GM13976 (cell line): ENCODE data around the gene PDC.
"Not testable (repeated sequence)": the region's sequence is repeated elsewhere in the genome, so short reads cannot be mapped to it uniquely, and the experiment has no call there.

Source experiments
- DNase-seq: peaks from one replicate; pipeline ENCODE4 v3.0.0; 2012; ENCODE audit warnings: low spot score
- CTCF ChIP-seq: IDR thresholded peaks from 2 replicates; pipeline ENCODE4 v1.5.1; 2012; ENCODE audit warnings: borderline replicate concordance, mild to moderate bottlenecking; ENCODE audit not compliant: insufficient read depth; ENCODE audit errors: extremely low read depth, missing control alignments, control extremely low read depth
- in situ Hi-C: fragments of 300-500 bp; cut with MboI; formaldehyde crosslinking; loops from one replicate; pipeline ENCODE4 v1.12.0; 2022; ENCODE audit warnings: low sequenced_read_pairs, mixed read lengths, inconsistent platforms; ENCODE audit not compliant: unreplicated experiment

The PDC gene

GRCh38 chr1:186418503-186418902 lies 42.4 kb downstream of the PDC start:
- in situ Hi-C loops = no loop called here
- TF ChIP-seq CTCF = no peak
- DNase-seq = no peak

- no peak for TF ChIP-seq CTCF
- DNase-seq = no peak
- in situ Hi-C loops = no loop called here
Observed at GRCh38 chr1:186413319-186413718, 47.6 kb downstream of the PDC start.

GRCh38 chr1:186409091-186409490 lies 51.8 kb downstream of the PDC start:
- DNase-seq = peak; percentile 28
- TF ChIP-seq CTCF = no peak

GRCh38 chr1:186404454-186405051 lies 56.4 kb downstream of the PDC start:
- peak; percentile 50 for DNase-seq
- peak; percentile 29 for TF ChIP-seq CTCF
- in situ Hi-C loops = no loop called here

More at GRCh38 chr1:186409091-186409490, 51.8 kb downstream of the PDC start:
- in situ Hi-C loops = no loop called here

- in situ Hi-C loops = no loop called here
- DNase-seq = no peak
- no peak for TF ChIP-seq CTCF
Observed at GRCh38 chr1:186403632-186404031, 57.3 kb downstream of the PDC start.

GRCh38 chr1:186401446-186401845 lies 59.5 kb downstream of the PDC start:
- in situ Hi-C loops, DNase-seq: not testable (repeated sequence)
